IMR-90 (cell line): ENCODE results near the gene RPTOR. TPM values are rescaled to one million over a fixed set of nuclear protein-coding genes. Genes with fewer than 3 reads are reported as not detected.

Source experiments
- ATAC-seq: fragments of 200-7000 bp; cut with Tn5 transposase; 2 replicates; pipeline ENCODE4 v1.9.1; 2020; ENCODE audit warnings: low read depth, mild to moderate bottlenecking, moderate library complexity
- BruUV-seq: library from RNA; stranded (reverse); fragments of 400-500 nt; replicated peaks from 2 replicates; lab custom pipeline; 2021; lab: Mats Ljungman, UMichigan
- CTCF ChIA-PET: fragments of 300-600 bp; formaldehyde crosslinking; extraction: SDS; loops from one replicate; lab custom pipeline; 2021; ENCODE audit warnings: antibody characterized with exemption; lab: Yijun Ruan, JAX
- POLR2A ChIA-PET: fragments of 300-600 bp; sonication (Branson Sonifier 250); formaldehyde crosslinking; loops from one replicate; lab custom pipeline; 2022; ENCODE audit warnings: antibody characterized with exemption; ENCODE audit not compliant: unreplicated experiment; lab: Charles Lee
- DNase-seq: peaks from one replicate; pipeline ENCODE4 v3.0.0; 2013
- H2AFZ ChIP-seq: replicated peaks from 2 replicates; pipeline ENCODE3; 2013; ENCODE audit warnings: low read length, mild to moderate bottlenecking; ENCODE audit not compliant: poor library complexity
- H2AK5ac ChIP-seq: 2 replicates; pipeline ENCODE4 v1.6.1; 2013; ENCODE audit warnings: low read depth, low read length, inconsistent platforms
- H2AK9ac ChIP-seq: replicated peaks from 2 replicates; pipeline ENCODE3; 2013; ENCODE audit warnings: mild to moderate bottlenecking, low read depth, low read length, moderate library complexity; ENCODE audit not compliant: poor library complexity
- H2BK120ac ChIP-seq: 2 replicates; pipeline ENCODE4 v1.6.1; 2013; ENCODE audit warnings: low read depth, low read length, inconsistent platforms
- H2BK15ac ChIP-seq: 3 replicates; pipeline ENCODE4 v1.6.1; 2013; ENCODE audit warnings: low read depth, low read length, inconsistent platforms
- H2BK20ac ChIP-seq: 2 replicates; pipeline ENCODE4 v1.6.1; 2013; ENCODE audit warnings: low read depth, mild to moderate bottlenecking, inconsistent platforms, low read length, moderate library complexity
- H2BK5ac ChIP-seq: 2 replicates; pipeline ENCODE4 v1.6.1; 2013; ENCODE audit warnings: mild to moderate bottlenecking, low read depth, low read length, inconsistent platforms; ENCODE audit not compliant: poor library complexity, severe bottlenecking
- H3K14ac ChIP-seq: replicated peaks from 2 replicates; pipeline ENCODE4 v1.6.1; 2013; ENCODE audit warnings: low read depth, low read length, inconsistent platforms
- H3K18ac ChIP-seq: 2 replicates; pipeline ENCODE4 v1.6.1; 2013; ENCODE audit warnings: low read depth, low read length, control low read depth
- H3K23ac ChIP-seq: 2 replicates; pipeline ENCODE4 v1.6.1; 2013; ENCODE audit warnings: low read depth, low read length, inconsistent platforms
- H3K27ac ChIP-seq: 2 replicates; pipeline ENCODE4 v1.5.1; 2013; ENCODE audit warnings: mild to moderate bottlenecking, control low read depth, low read length; ENCODE audit not compliant: insufficient read depth
- H3K27me3 ChIP-seq: 2 replicates; pipeline ENCODE4 v1.6.1; 2013; ENCODE audit warnings: low read length; ENCODE audit not compliant: control insufficient read depth, insufficient read depth
- H3K36me3 ChIP-seq: 2 replicates; pipeline ENCODE4 v1.6.1; 2013; ENCODE audit warnings: low read length, mixed read lengths; ENCODE audit not compliant: control insufficient read depth, insufficient read depth
- H3K4ac ChIP-seq: 2 replicates; pipeline ENCODE4 v1.6.1; 2013; ENCODE audit warnings: low read depth, low read length, inconsistent platforms
- H3K4me1 ChIP-seq: 2 replicates; pipeline ENCODE4 v1.6.1; 2013; ENCODE audit warnings: low read length, mixed read lengths; ENCODE audit not compliant: control insufficient read depth, insufficient read depth
- H3K4me2 ChIP-seq: 2 replicates; pipeline ENCODE4 v1.6.1; 2013; ENCODE audit warnings: low read depth, mild to moderate bottlenecking, control low read depth, low read length, moderate library complexity
- H3K4me3 ChIP-seq: 2 replicates; pipeline ENCODE4 v1.5.1; 2013; ENCODE audit warnings: low read depth, mild to moderate bottlenecking, control low read depth, low read length, moderate library complexity; ENCODE audit not compliant: insufficient read depth
- H3K56ac ChIP-seq: 2 replicates; pipeline ENCODE4 v1.6.1; 2013; ENCODE audit warnings: low read length, inconsistent platforms; ENCODE audit not compliant: insufficient read depth; ENCODE audit errors: extremely low read depth
- H3K79me1 ChIP-seq, 2 experiments: 2 replicates each; pipeline ENCODE4 v1.6.1; 2013; ENCODE audit warnings: low read length in 2 of 2, inconsistent platforms in 1 of 2, low read depth in 1 of 2
- H3K9ac ChIP-seq: 2 replicates; pipeline ENCODE4 v1.6.1; 2013; ENCODE audit warnings: low read depth, low read length, control low read depth
- H3K9me1 ChIP-seq: 2 replicates; pipeline ENCODE4 v1.6.1; 2013; ENCODE audit warnings: low read length, inconsistent platforms; ENCODE audit not compliant: insufficient read depth
- H3K9me3 ChIP-seq: 2 replicates; pipeline ENCODE4 v1.6.1; 2013; ENCODE audit warnings: low read length; ENCODE audit not compliant: control insufficient read depth, insufficient read depth
- H4K20me1 ChIP-seq: 2 replicates; pipeline ENCODE4 v1.6.1; 2013; ENCODE audit warnings: low read length, inconsistent platforms; ENCODE audit not compliant: insufficient read depth
- H4K5ac ChIP-seq: 2 replicates; pipeline ENCODE4 v1.6.1; 2013; ENCODE audit warnings: mild to moderate bottlenecking, low read depth, low read length, control low read depth
- H4K8ac ChIP-seq, 2 experiments: 2 replicates each; pipeline ENCODE4 v1.6.1; 2013; ENCODE audit warnings: low read depth in 2 of 2, low read length in 2 of 2, control low read depth in 1 of 2, inconsistent platforms in 1 of 2
- H4K91ac ChIP-seq: 2 replicates; pipeline ENCODE4 v1.6.1; 2013; ENCODE audit warnings: low read depth, low read length, inconsistent platforms; ENCODE audit not compliant: insufficient read depth
- CTCF ChIP-seq: conservative IDR thresholded peaks from 2 replicates; pipeline ENCODE4 v1.5.1; 2012; ENCODE audit warnings: mild to moderate bottlenecking, low read depth, low read length, improper control_type of control experiment
- POLR2A ChIP-seq: IDR thresholded peaks from 2 replicates; pipeline ENCODE4 v1.6.1; 2012; ENCODE audit warnings: mild to moderate bottlenecking, low read depth, low read length
- RFX5 ChIP-seq: IDR thresholded peaks from 2 replicates; pipeline ENCODE4 v1.8.0; 2012; ENCODE audit warnings: low read depth, mild to moderate bottlenecking, low read length, moderate library complexity
- USF2 ChIP-seq: fragments of 150-350 bp; IDR thresholded peaks from 2 replicates; pipeline ENCODE4 v1.6.1; 2017; ENCODE audit warnings: mild to moderate bottlenecking, antibody characterized with exemption, low read length, low read depth
- WGBS, 2 experiments: methylation state at CpG; one replicate each; pipeline versions ENCODE4 v1.1.5 to v1.1.7; 2013; ENCODE audit warnings: missing lambda C conversion rate in 2 of 2; ENCODE audit not compliant: insufficient read length in 1 of 2; ENCODE audit errors: extremely low coverage in 2 of 2; 5-methylcytosine and 5-hydroxymethylcytosine counted together
- dilution Hi-C: fragments of 300-500 bp; cut with HindIII; formaldehyde crosslinking; loops from one replicate; pipeline ENCODE4 v1.14.3; 2018; ENCODE audit warnings: low sequenced_read_pairs; ENCODE audit not compliant: unreplicated experiment
- in situ Hi-C: fragments of 300-500 bp; cut with MboI; formaldehyde crosslinking; loops from 3 replicates; pipeline ENCODE4 v1.14.3; 2019; ENCODE audit warnings: low sequenced_read_pairs, inconsistent platforms, mixed read lengths
- intact Hi-C: fragments of 100-400 bp; cut with micrococcal nuclease; formaldehyde crosslinking; loops from 2 replicates; pipeline ENCODE4 v1.10.0; 2022
- polyA plus RNA-seq, 3 experiments: library from polyadenylated mRNA; depleted of rRNA; stranded (reverse); fragments of >200 nt; gene quantifications; 2 replicates each; pipeline ENCODE4 v1.2.3, GENCODE V29; 2012; ENCODE audit warnings: low replicate concordance in 1 of 3
- total RNA-seq: library from RNA; depleted of rRNA; stranded (reverse); fragments of >200 nt; gene quantifications from 2 replicates; pipeline ENCODE4 v1.2.3, GENCODE V29; 2012

Gene RPTOR
- total and polyA plus RNA-seq, 2 of the 4 experiments (the other 2 are of a cell fraction) = 10.8 to 14.7 TPM

GRCh38 chr17:80643326-80644099 lies 98.9 kb downstream of the RPTOR start (continued):
- no peak for TF ChIP-seq RFX5
- no peak for TF ChIP-seq POLR2A

- peak overlapping the region; percentile 35; the same call in 1 of the 2 replicates for H3K4ac ChIP-seq
- H3K9ac ChIP-seq = no peak overlapping the region
- H3K79me1 ChIP-seq = peaks cover 29 to 72% of the 10 kb centered on the region in 2 experiments
- H2AK5ac ChIP-seq = peak overlapping the region; percentile 1; the same call in 1 of the 2 replicates
- H2AK9ac ChIP-seq = no peak overlapping the region
- H2AFZ ChIP-seq = no peak overlapping the region
- POLR2A ChIA-PET = no interaction called here
- no peak overlapping the region; the same call in 1 of the 2 replicates for H3K23ac ChIP-seq
- ATAC-seq (peak; percentile 47), DNase-seq (peak; percentile 50)
- peaks cover 13% of the 10 kb centered on the region; the same call in 1 of the 2 replicates for H4K20me1 ChIP-seq
- BruUV-seq = no TSS peak
- peak overlapping the region; percentile 38; the same call in 1 of the 2 replicates for H2BK120ac ChIP-seq
- no peak overlapping the region for H2BK5ac ChIP-seq
- H3K27me3 ChIP-seq = no peaks in the 10 kb centered on the region
- CTCF ChIA-PET = no interaction called here
- 0 out of 2 replicates have a peak overlapping the region, but pooled peaks have one; percentile 2 for H4K91ac ChIP-seq
- H3K18ac ChIP-seq = no peak overlapping the region
- H2BK20ac ChIP-seq = peak overlapping the region; percentile 80
- peak overlapping the region; percentile 33 for H3K14ac ChIP-seq
- in situ Hi-C loops = no loop called here
- H3K9me1 ChIP-seq = peaks cover 21% of the 10 kb centered on the region
- no peaks in the 10 kb centered on the region for H3K9me3 ChIP-seq
- 0 out of 2 replicates have a peak overlapping the region, but pooled peaks have one; percentile 2 for H3K4me2 ChIP-seq
- no CpG with 5 or more reads among the region's 3 CpGs for WGBS, 2 experiments
- intact Hi-C loops = no loop called here
- H3K27ac ChIP-seq = no peak overlapping the region; the same call in 1 of the 2 replicates
- no peak overlapping the region for H3K56ac ChIP-seq
- no peak overlapping the region for H3K4me3 ChIP-seq
- peaks cover 18% of the 10 kb centered on the region for H3K4me1 ChIP-seq
- peak overlapping the region; percentile 15; the same call in 1 of the 3 replicates for H2BK15ac ChIP-seq
- H4K8ac ChIP-seq = no peak overlapping the region
- no peak for TF ChIP-seq USF2
- no peak for TF ChIP-seq CTCF
- H3K36me3 ChIP-seq = no peaks in the 10 kb centered on the region; the same call in 1 of the 2 replicates
- dilution Hi-C loops = no loop called here
- H4K5ac ChIP-seq = no peak overlapping the region
Measured at GRCh38 chr17:80644536-80644935, 99.9 kb downstream of the RPTOR start.
